HUES6 (cell line): ENCODE measurements around the gene SYTL2.
"Not testable (repeated sequence)": the region's sequence is repeated elsewhere in the genome, so short reads cannot be mapped to it uniquely, and the experiment has no call there.

ENCODE experiments used
- H3K27ac ChIP-seq: 2 replicates; pipeline ENCODE4 v1.7.0; 2013; ENCODE audit warnings: low read depth, mild to moderate bottlenecking, low read length, inconsistent platforms
- H3K27me3 ChIP-seq: 2 replicates; pipeline ENCODE4 v1.6.1; 2013; ENCODE audit warnings: low read length; ENCODE audit not compliant: control insufficient read depth, insufficient read depth
- H3K36me3 ChIP-seq: 2 replicates; pipeline ENCODE4 v1.6.1; 2013; ENCODE audit warnings: low read length; ENCODE audit not compliant: control insufficient read depth, insufficient read depth
- H3K4me1 ChIP-seq: 2 replicates; pipeline ENCODE4 v1.6.1; 2013; ENCODE audit warnings: low read length; ENCODE audit not compliant: control insufficient read depth, insufficient read depth
- H3K4me3 ChIP-seq: 2 replicates; pipeline ENCODE4 v1.5.1; 2013; ENCODE audit warnings: low read depth, low read length
- H3K9ac ChIP-seq: one replicate; pipeline ENCODE4 v1.6.1; 2013; ENCODE audit warnings: mild to moderate bottlenecking, low read length
- H3K9me3 ChIP-seq: 2 replicates; pipeline ENCODE4 v1.6.1; 2013; ENCODE audit warnings: low read depth, low read length; ENCODE audit not compliant: control insufficient read depth, insufficient read depth

Gene SYTL2

DNA sequence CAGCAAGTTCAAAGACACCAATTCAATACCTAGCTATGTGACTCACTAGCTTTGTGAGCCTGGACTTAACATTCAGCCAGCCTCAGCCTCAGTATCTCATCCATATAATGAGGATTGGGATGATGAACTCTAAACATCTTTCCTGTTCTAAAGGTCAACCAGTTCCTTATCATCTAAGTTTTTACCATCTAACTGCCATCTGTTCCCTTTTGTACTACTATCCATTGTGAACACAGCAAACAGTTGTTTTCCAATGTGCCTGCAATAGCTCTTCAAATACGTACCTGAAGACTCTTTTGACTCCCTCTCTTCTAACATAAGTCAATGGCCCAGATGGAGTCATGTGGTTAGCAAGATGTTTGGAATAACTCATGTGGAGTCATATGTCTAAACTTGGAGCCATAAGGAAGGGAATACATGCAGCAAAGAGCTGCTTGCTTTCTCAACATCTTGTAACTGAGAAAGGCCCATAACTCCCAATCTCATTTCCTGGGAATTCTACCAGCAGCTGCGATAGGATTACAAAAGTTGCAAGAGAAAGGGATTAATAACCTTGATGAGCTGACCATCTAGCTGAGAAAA is 19.4 kb downstream of the SYTL2 start:
- no peaks in the 10 kb centered on the region for H3K4me1 ChIP-seq
- no peaks in the 10 kb centered on the region for H3K9me3 ChIP-seq

GRCh38 chr11:85787809-85788760 is 22.9 kb downstream of the SYTL2 start:
- no peak overlapping the region for H3K9ac ChIP-seq

More for the DNA sequence above, 19.4 kb downstream of the SYTL2 start:
- no peak overlapping the region for H3K27ac ChIP-seq
- no peaks in the 10 kb centered on the region for H3K27me3 ChIP-seq
- H3K4me3 ChIP-seq: no peak overlapping the region
- H3K36me3 ChIP-seq: no peaks in the 10 kb centered on the region
- no peak overlapping the region for H3K9ac ChIP-seq

DNA sequence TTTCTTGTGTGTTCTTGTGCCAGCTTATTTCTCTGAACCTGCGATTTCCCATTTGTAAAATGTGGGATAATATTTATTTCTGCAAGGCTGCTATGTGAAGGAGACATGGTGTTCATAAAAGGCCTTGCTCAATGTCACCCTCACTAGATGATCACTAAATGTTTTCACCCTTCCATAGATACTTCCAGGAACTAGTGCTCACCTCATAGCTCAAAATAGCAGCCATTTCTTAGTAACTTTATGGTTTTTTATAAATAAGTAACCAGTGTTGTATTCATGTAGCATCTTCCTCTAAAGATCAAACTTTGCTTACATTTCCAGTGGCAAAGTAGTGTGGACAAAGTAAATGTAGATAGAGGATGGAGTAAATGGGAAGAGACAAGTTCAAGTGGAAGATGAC is 23.8 kb downstream of the SYTL2 start:
- H3K27ac ChIP-seq: no peak overlapping the region
- peaks cover 6% of the 10 kb centered on the region for H3K9me3 ChIP-seq
- no peaks in the 10 kb centered on the region for H3K4me1 ChIP-seq
- no peaks in the 10 kb centered on the region for H3K36me3 ChIP-seq
- no peak overlapping the region for H3K4me3 ChIP-seq
- no peak overlapping the region for H3K9ac ChIP-seq
- no peaks in the 10 kb centered on the region for H3K27me3 ChIP-seq

More at GRCh38 chr11:85787809-85788760, 22.9 kb downstream of the SYTL2 start:
- H3K9me3 ChIP-seq: no peaks in the 10 kb centered on the region
- H3K4me1 ChIP-seq: no peaks in the 10 kb centered on the region
- H3K4me3 ChIP-seq: no peak overlapping the region
- H3K27ac ChIP-seq: no peak overlapping the region
- H3K36me3 ChIP-seq: no peaks in the 10 kb centered on the region
- H3K27me3 ChIP-seq: no peaks in the 10 kb centered on the region

DNA sequence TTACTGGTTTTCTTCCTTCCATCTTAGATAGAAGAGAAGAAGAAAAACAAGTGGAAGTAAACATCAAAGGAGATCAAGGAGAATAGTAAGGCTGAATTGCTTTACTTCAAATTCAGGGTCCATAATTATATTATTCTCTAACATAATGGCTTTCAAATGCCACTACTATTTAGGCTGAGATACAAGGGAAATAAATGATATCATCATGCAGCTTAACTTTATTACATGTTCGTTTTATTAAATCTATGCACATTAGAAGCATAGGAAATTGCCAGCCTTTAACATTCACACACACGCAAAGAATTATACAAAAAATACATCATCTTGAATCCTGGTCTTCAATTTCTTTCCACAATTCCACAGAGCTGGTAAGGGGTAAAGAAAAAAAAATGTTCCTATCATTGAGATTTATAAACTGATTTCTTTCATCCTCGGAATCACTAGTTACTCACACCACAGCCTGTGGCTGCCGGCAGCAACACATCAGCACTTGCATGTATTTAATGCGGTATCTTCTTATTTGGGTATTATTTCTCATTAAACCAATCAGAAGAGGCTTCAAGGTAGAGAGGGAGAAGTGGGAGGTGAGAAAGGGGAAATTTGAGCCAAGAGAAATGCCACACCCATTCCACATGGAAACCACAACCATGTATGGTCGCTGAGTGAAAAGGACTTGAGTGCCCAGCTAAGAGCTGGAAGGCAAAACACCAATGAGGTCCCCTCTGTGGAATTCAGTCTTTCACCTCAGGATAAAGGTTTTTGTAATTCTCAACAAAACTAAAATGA is 26.3 kb downstream of the SYTL2 start:
- Histone ChIP-seq H3K4me1 (no peaks in the 10 kb centered on the region; the same call in 1 of the 2 replicates), H3K27ac (no peak overlapping the region), H3K9me3 (peaks cover 11% of the 10 kb centered on the region)

GRCh38 chr11:85783758-85784157 is 27.2 kb downstream of the SYTL2 start:
- peaks cover 11% of the 10 kb centered on the region for H3K9me3 ChIP-seq
- no peak overlapping the region for H3K9ac ChIP-seq
- no peak overlapping the region for H3K27ac ChIP-seq
- no peaks in the 10 kb centered on the region for H3K36me3 ChIP-seq
- no peaks in the 10 kb centered on the region; the same call in 1 of the 2 replicates for H3K4me1 ChIP-seq
- H3K4me3 ChIP-seq: no peak overlapping the region
- H3K27me3 ChIP-seq: no peaks in the 10 kb centered on the region

More for the DNA sequence above, 26.3 kb downstream of the SYTL2 start:
- Histone ChIP-seq H3K36me3 (no peaks in the 10 kb centered on the region), H3K4me3 (no peak overlapping the region), H3K27me3 (no peaks in the 10 kb centered on the region), H3K9ac (no peak overlapping the region)

- not testable (repeated sequence) for H3K36me3 ChIP-seq, H3K4me3 ChIP-seq, H3K4me1 ChIP-seq, H3K27me3 ChIP-seq, H3K9ac ChIP-seq, H3K27ac ChIP-seq
- peaks cover 11% of the 10 kb centered on the region for H3K9me3 ChIP-seq
Measured at GRCh38 chr11:85780780-85781517, 30.0 kb downstream of the SYTL2 start.

DNA sequence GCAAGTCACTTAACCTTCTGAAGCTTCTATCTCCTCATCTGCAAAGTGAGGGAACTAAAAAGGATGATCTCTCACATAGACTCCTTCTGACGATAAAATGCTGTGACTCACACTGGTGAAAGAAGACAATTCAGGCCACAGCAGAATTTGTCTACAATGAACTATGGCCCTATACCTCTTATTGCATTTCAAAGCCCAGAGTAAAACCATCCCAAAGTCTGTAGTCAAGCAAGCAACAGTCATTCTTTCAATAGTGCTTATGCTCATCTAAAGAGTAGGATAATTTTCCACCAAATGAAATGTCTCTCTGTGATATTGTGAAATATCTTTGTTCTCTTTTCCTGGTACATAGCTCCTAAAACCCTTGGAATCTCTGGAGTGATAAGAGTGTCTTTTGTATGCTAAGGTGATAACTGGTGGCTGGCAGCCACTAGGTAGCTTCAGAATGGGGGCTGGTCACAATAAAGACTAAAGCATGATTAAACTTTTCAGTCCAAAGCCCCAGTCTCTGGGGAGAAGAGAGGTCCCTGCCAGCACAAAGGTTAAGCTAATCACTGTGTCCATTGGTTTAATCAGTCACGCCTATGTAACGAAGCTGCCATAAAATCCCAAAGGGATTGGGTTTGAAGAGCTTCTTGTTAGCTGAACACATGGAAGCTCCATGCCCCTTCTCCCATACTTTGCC is 30.8 kb downstream of the SYTL2 start:
- Histone ChIP-seq H3K9ac (no peak overlapping the region), H3K27ac (no peak overlapping the region), H3K36me3 (no peaks in the 10 kb centered on the region), H3K9me3 (peaks cover 11% of the 10 kb centered on the region), H3K4me3 (no peak overlapping the region), H3K4me1 (peaks cover 5% of the 10 kb centered on the region), H3K27me3 (no peaks in the 10 kb centered on the region)

DNA sequence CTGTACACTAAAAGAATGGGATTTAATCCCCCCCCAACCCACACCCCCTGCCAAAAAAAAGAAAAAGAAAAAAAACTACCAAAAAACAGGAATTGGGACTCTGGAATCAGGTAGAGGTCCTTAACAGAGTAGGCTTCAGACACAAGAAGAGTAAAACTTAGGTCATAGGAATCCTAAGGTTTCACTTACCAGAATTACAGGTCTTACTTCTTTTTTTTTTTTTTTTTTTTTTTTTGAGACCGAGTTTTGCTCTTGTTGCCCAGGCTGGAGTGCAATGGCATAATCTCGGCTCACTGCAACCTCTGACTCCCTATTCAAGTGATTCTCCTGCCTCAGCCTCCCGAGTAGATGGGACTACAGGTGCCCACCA is 33.4 kb downstream of the SYTL2 start:
- H3K9me3 ChIP-seq, H3K36me3 ChIP-seq, H3K4me3 ChIP-seq, H3K27ac ChIP-seq, H3K9ac ChIP-seq, H3K27me3 ChIP-seq: not testable (repeated sequence)
- peaks cover 12% of the 10 kb centered on the region for H3K4me1 ChIP-seq

GRCh38 chr11:85776951-85777602 is 33.9 kb downstream of the SYTL2 start:
- H3K36me3 ChIP-seq: no peaks in the 10 kb centered on the region
- peaks cover 17% of the 10 kb centered on the region for H3K4me1 ChIP-seq
- H3K9ac ChIP-seq: no peak overlapping the region
- peaks cover 5% of the 10 kb centered on the region for H3K9me3 ChIP-seq
- no peaks in the 10 kb centered on the region for H3K27me3 ChIP-seq
- H3K27ac ChIP-seq: no peak overlapping the region
- no peak overlapping the region for H3K4me3 ChIP-seq
